Fibroblast of skin of right quadriceps (primary cell): ENCODE results near the gene BACH2.
A peak's percentile ranks its signal among the peaks of the same experiment; 100 is the strongest.
"Not testable (repeated sequence)": the region's sequence is repeated elsewhere in the genome, so short reads cannot be mapped to it uniquely, and the experiment has no call there.

Source experiments
- DNase-seq: peaks from one replicate; pipeline ENCODE4 v3.0.0-alpha.2; 2013

BACH2 gene

DNA sequence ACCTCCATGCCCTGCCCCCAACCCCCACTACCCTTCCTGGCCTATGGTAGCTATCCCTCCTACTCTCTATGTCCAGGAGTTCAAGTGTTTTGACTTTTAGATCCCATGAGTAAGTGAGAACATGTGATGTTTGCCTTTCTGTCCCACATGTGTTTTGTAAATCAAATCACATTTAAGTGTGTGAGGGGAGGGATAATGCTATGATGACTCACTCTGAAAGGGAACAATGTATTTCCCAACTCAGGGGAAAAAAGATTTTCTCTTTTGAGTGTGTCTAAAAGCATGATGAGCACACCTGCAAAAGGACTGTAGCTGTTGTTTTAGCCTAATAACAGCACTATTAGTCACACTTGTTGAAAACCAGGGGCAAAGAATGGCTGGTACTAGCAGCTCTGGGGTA, 208.6 kb downstream of the BACH2 start:
- DNase-seq, result peak; percentile 75

DNA sequence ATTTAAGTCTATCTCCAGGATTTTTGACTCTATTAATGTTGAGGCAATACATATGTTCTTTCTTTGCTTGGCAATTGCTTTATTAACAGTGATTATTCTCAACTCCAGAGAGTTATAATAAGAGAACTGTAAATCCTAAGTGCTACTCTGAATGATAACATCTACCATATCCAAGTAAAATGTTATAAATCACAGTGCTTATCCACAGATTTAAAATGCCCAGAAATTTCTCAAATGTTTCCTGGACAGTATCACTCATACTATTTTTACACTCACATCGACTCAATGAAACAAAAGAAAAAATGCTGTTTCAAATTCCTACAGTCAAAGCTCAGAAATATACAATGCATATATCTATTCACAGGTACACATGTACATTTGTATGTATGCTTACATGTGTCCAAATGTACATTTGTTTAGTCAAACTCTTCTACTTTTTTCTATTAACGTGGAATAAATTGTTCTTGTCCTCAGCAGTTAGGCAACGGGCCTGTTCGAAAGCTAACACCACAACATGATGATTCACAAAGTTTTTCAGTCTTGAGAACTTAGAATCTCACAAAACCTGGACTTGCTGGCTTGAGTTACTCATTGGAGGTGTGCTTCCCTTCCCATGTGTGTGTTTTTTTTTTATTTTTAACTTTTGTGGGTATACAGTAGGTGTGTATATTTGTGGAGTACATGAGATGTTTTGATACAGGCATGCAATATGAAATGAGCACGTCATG, 209.4 kb downstream of the BACH2 start:
- DNase-seq, result peak; percentile 68

DNA sequence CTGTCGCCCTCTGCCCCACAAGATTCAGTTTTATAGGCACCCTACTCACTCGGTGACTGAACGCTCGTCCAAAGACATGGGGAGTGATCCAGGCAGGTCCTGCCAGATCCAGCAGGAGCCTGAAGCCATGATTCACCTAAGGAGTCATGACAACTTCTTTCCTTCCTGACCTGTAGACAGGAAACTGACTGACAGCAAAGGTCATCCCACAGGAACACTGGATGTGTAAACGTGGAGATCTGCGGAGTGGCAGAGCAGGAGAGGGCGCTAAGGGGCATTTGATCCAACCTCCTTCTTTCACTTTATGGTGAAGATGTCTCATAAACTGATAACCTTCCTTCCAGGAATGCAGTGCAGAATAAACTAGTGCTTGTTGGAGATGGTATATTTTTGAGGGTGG, 210.1 kb downstream of the BACH2 start:
- peak; percentile 28 for DNase-seq

GRCh38 chr6:90083891-90084290, 212.8 kb downstream of the BACH2 start:
- no peak for DNase-seq

DNA sequence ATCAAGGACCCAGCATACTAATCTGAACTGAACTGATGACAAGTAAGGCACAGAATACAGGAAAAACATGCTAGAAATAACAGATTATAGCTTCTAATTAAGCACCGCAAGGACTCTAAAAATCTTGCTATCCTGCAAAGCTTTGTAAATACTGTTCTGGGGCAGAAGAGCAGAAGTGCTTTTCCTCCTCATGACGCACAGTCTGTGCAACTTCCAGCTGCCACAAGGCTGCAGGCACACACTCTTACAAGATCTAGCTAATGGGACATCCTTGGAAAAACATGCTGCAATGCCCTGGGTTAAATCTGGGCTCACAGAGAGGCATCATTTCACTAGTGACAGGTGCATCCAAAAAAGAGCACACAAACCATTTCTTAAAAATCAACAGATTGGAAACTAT, 213.8 kb downstream of the BACH2 start:
- DNase-seq, result no peak

GRCh38 chr6:90080876-90081481, 215.7 kb downstream of the BACH2 start:
- no peak for DNase-seq

- no peak for DNase-seq
These were observed 216.8 kb downstream of the BACH2 start for GRCh38 chr6:90079560-90080490.

DNA sequence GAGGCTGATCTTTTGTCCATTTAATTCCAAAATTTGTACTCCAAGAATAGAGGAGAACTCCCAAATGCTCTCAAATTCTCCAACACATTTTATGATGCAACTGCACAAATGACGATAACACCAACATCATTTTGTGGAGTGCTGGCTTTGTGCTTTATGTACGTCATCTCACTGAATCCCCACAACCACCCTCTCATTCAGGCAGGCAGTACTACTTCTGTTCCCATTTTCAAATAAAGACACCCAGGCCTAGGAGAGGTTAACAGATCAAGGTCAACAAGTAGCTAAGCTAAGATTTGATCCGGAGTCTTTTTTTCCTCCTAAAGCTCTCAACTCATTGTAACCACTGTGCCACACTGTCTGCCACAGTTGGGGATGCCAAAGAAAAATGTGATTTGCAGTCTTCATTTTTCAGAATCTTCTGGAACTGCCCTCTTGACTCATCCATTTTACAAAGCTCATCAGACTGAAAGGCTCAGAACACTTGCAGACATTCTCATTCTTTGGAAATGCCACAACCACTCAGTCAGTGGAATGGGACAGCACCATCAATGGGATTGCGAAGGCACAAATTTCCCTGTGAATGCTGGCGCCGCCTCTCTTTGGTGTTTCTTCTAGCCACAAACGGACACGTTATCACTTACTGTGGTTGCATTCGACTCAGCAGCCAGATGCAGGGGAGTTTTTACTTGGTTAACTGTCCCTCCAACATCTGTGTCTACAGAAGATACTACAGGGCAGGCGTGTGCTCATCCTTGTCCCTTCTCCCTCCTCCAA, 217.9 kb downstream of the BACH2 start:
- peak; percentile 26 for DNase-seq

GRCh38 chr6:90076511-90077415, 219.9 kb downstream of the BACH2 start:
- DNase-seq, result no peak

GRCh38 chr6:90074161-90074850, 222.3 kb downstream of the BACH2 start:
- DNase-seq, result no peak

GRCh38 chr6:90072935-90073464, 223.6 kb downstream of the BACH2 start:
- peak; percentile 54 for DNase-seq

GRCh38 chr6:90072501-90072900, 224.1 kb downstream of the BACH2 start:
- DNase-seq, result no peak

DNA sequence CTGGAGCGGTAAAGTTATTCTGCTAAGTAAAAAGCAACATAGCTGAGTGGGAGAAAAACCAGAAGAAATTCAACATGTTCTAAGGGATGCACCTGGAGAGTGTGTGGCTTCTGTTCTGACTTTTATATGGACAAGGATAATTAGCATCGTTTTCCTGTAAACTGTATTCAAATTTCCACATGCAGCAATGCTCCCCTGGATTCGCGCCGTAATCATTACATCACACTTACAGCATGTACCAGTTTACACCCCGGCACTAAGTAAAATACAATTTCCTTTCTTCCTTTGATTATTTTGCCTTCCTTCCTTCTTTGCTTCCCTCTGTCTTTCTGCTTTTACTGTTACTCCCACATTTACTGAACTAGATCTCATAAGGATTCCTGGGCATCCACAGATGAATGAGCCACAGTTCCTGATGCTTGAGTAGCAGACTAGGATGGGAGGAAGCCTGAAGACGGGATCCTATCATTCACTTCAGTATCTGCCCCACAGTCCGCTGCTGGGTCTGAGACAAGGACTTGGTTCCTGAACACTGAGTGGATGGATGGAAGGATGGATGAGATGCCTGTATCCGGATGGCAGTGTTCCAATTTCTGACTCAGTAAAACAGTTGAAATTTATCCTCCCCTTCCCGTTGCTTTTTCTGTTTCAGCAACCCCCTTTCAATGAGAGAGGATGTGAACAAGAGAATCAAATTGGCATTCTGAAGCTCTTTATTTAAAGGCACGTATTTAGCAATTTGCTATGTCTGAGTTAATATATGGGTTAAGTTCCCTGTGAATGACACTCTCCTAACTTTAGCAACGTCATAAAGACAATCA, 227.7 kb downstream of the BACH2 start:
- DNase-seq, result peak; percentile 75

GRCh38 chr6:90068264-90068663, 228.4 kb downstream of the BACH2 start:
- DNase-seq, result peak; percentile 76

DNA sequence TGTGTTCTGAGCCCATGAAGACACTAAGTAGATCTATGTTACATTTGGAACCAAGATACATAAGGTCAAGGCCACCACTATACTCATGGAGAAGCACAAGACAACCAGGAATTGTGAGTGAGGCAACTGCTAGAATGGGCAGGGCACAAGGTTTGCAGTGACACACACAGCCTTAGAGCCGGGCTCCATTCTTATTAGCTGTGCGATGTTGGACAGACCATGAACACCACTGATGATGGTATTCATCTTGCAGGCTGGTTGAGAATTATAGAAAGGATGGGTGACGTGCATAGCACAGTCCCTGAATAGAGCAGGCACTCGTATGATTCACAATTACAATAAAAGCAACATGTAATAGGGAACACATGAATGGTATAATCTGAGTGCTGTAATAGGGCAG, 229.9 kb downstream of the BACH2 start:
- DNase-seq, result peak; percentile 68

- DNase-seq, result no peak
These were observed 231.5 kb downstream of the BACH2 start for GRCh38 chr6:90065173-90065572.

- DNase-seq, result no peak
These were observed 234.0 kb downstream of the BACH2 start for GRCh38 chr6:90062667-90063066.

- no peak for DNase-seq
These were observed 234.6 kb downstream of the BACH2 start for GRCh38 chr6:90062051-90062450.

- not testable (repeated sequence) for DNase-seq
These were observed 237.5 kb downstream of the BACH2 start for GRCh38 chr6:90059178-90059577.

DNA sequence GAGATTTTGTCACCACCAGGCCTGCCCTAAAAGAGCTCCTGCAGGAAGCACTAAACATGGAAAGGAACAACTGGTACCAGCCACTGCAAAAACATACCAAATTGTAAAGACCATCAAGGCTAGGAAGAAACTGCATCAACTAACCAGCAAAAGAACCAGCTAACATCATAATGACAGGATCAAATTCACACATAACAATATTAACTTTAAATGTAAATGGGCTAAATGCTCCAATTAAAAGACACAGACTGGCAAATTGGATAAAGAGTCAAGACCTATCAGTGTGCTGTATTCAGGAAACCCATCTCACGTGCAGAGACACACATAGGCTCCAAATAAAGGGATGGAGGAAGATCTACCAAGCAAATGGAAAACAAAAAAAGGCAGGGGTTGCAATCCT, 240.7 kb downstream of the BACH2 start:
- not testable (repeated sequence) for DNase-seq
